Hematopoietic multipotent progenitor cell treated with erythropoietin and hydrocortisone succinate and interleukin-3 and kit ligand, for 17 days (in vitro differentiated cells): Measurements from ENCODE around the gene SIAH3.
"Not testable (repeated sequence)": the region's sequence is repeated elsewhere in the genome, so short reads cannot be mapped to it uniquely, and the experiment has no call there.

ENCODE experiments used
- DNase-seq: peaks from one replicate; pipeline ENCODE4 v3.0.0-alpha.2; 2015; ENCODE audit warnings: low spot score

SIAH3 gene

DNA sequence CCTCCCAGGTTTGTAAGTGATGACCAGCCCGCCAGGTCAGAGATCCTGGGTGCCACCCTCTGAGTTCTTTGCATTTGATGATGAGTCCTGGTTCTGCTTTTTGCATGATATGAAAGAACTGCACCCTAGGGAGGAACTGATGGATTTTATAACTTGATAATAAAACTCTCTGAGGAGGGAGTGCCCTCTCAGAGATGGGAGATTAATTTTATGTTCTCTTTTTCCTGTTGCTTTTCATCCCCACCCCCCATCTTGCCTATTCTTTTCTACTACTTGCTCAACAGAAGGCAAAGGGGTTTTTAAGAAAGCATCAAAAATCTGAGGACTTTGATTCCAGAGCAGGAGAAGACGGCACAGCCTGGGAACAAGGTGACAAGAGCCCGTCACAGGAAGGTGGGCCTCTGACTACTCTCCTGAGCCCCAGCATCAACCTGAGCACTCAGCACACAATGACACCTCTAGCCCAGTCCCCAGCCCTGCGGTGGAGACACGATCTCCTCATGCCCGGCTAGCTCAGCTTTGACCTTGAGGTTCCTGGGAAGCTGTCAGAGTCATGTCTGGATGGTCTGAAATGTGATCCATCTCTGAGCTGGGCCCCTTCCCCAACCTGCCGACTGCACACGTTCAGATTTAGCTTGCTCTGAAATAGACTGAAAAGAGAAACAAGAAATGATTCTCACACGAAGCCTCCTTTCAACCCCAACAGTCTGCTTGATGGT, 69.1 kb downstream of the SIAH3 start:
- no peak for DNase-seq

DNA sequence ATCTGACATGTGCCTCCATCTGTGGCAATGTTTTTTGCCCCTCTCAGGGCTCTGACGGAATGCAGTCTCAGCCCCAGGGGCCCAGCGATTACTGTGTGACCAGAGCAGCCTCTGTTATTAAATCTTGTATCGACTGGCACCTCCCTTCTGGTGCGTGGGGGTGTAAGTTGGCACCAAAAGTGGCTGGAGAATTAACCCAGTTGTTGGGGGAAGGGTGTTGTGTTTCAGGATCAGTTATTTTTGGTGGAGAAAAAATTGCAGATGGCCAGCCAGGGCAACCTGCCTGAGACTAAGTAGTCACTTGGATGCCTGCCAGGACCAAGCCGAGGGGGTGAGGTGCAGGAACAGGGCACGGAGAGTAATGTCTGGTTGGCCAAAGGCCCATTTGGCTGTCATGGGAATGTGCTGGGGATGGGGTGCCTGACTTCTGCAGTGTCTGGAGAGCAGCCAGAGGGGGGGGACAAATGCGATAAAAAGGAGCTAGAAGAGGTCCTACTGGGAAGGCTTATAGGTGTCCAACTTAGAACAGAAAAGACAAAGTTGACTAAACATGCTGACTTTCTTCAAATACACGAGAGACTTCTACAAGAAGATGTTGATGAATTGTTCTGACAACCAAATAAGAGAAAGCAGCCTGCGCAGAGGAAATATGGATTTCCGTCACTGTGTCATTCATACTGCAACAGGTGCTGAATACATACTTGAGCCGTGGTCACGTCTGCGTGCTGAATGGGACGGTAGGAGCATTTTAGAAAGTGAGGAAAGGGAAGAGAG, 69.8 kb downstream of the SIAH3 start:
- no peak for DNase-seq

DNA sequence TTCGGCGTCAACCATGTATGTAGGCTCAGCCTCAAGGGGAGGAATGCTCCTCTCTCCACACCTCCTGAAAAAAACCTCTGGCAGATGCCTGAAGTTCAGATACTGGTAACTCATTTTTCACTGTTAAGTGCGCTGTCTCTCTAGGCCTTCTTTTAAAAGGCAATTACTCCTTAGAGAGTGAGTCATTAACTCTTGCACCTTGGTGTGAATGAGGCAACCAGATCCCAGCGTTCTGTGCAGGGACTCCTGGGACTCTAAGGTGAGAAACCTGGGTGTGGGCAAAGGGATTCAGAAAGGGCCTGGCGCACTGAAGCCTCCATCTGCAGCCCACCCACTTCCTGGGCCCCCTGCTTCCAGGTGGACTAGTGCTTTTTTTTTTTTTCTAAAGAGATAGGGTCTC, 71.7 kb downstream of the SIAH3 start:
- no peak for DNase-seq

DNA sequence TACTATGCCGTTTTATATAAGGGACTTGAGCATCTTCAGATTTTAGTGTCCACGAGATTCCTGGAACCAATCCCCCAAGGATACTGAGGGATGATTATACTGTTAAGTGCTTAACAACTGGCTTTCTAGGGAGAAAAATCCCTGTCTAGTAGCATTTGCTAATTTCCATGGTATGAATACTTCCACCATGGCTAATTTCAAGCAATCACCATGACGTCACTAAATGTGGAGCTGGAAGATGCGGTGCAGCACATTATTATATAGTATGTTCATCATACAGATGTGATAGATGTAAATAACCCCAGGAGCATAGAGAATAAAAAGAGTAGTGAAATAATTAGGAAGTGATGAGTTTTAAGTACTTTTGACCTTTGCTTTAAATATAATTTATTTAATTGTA, 72.7 kb downstream of the SIAH3 start:
- no peak for DNase-seq

- no peak for DNase-seq
These were observed 74.8 kb downstream of the SIAH3 start for GRCh38 chr13:45776748-45777147.

DNA sequence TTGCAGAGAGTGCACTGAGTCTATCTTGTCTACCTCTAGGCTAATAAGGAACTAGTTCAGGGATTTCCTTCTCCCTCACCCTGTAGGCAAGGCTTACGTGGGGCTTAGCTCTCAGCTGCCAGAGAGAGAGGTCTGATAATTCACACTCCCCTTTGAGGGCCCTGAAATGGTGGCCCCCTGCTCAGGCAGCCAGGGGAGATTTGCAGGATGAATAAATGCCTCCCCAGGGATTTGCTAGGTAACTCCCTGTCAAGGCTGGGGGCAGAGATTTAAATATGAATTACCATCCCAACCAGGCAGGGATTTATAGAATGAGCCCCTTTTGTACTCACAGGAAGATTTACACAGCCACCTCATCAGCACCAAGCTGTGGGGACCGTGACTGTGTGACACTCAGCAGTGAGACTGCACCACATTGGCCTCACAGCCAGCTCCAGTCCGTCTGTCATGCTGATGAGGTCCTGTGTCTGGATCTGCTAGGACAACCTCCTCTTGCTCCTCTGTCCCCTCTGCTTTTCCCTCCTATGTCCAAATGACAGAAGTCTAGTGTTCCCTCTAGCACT, 76.1 kb downstream of the SIAH3 start:
- no peak for DNase-seq

DNA sequence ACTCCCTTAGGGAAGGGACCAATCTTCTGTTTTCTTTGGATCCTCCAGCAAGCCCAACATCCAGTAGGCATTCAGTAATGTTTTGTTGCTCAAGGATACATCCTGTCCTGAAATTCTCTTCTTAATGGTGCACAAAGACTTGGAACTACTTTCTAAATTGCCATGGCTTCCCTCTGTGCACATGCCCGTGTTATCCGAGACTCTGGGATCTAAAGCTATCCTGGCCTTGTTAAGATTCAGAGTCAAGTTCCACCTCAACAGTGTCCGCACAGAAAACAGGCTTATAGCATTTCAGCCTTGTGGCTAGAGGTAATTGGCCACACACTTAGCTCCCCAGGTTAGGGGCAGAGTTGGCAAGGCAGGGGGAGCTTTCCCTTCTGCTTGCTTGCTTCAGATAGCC, 77.6 kb downstream of the SIAH3 start:
- DNase-seq, result no peak

DNA sequence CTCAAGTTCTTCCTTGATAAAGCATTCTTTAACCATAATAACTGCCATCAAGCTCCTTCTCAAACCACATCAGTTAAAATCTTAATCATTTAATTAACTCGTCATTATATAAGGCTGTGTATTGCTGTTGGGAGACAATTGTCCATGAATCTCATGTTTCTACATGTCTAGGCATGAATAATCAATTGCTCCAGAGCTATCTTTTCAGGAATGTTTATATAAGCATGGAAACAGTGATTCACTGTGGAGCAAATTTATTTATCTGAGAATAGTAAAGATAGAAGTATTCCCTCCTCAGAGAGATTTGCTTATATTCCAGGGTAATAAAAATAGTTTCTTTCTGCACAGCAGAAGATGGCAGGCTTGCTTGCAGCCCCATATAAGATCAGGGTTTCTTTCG, 78.3 kb downstream of the SIAH3 start:
- no peak for DNase-seq

DNA sequence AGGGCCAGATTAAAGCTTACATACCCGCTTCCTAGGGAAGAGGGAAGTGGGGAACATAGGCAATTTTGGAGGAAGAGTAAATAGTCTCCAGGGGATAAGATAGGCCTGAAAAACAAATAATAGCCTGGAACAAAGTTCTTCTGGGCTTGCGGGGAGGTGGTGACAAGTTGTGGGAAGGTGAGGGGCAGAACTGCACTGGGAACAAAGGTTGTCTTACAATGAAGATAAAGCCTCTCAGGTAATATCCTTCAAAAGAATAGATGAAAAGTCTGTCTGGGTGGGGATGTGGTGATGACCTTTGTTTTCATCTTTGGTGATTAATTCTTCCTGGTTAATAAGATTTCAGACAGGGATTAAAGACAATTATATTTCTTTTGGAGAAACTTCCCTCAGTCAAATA, 80.7 kb downstream of the SIAH3 start:
- no peak for DNase-seq

- DNase-seq, result no peak
These were observed 82.7 kb downstream of the SIAH3 start for GRCh38 chr13:45768656-45769479.

GRCh38 chr13:45765464-45765863, 86.1 kb downstream of the SIAH3 start:
- no peak for DNase-seq

DNA sequence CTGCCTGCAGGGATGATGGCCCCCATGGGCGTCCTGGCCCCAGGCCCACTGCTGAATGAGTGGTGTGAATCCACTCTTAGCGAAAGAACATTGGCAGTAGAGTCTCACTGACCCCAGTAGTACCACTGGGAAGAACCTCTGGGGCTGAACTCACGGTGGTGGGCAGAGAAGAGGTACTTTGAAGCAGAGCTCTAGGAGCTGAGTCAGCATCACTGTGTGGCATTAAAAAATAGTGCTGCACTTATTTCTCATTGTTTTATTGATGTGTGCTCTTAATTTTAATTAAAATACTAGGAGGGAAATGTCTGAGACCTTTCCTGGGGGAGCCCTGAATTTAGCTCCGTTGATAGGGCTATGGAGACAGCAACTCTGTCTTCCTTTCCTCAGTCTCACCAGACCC, 88.1 kb downstream of the SIAH3 start:
- no peak for DNase-seq

- not testable (repeated sequence) for DNase-seq
These were observed 94.0 kb downstream of the SIAH3 start for GRCh38 chr13:45757589-45757988.

GRCh38 chr13:45756498-45756897, 95.1 kb downstream of the SIAH3 start:
- DNase-seq, result not testable (repeated sequence)

GRCh38 chr13:45752510-45752909, 99.0 kb downstream of the SIAH3 start:
- DNase-seq, result no peak

DNA sequence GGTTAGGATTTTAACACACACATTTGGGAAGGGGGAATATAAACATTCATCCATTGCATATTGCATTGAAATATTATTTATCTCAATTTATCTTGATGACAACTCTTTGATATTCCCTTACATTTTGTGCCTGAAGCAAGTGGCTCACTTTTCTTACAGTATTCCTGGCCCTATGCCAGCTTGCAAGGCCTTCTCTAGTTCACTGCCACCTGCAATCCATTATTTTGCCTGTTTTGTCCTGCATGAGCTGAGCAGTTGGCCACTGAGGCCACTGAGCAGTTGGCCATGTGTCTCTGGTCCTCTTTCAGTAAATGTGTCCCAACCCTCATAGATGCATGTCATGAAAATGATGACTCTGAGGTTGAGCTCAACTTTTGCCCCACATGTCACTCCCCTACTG, 99.7 kb downstream of the SIAH3 start:
- no peak for DNase-seq

GRCh38 chr13:45750566-45750965, 101.0 kb downstream of the SIAH3 start:
- DNase-seq, result no peak

DNA sequence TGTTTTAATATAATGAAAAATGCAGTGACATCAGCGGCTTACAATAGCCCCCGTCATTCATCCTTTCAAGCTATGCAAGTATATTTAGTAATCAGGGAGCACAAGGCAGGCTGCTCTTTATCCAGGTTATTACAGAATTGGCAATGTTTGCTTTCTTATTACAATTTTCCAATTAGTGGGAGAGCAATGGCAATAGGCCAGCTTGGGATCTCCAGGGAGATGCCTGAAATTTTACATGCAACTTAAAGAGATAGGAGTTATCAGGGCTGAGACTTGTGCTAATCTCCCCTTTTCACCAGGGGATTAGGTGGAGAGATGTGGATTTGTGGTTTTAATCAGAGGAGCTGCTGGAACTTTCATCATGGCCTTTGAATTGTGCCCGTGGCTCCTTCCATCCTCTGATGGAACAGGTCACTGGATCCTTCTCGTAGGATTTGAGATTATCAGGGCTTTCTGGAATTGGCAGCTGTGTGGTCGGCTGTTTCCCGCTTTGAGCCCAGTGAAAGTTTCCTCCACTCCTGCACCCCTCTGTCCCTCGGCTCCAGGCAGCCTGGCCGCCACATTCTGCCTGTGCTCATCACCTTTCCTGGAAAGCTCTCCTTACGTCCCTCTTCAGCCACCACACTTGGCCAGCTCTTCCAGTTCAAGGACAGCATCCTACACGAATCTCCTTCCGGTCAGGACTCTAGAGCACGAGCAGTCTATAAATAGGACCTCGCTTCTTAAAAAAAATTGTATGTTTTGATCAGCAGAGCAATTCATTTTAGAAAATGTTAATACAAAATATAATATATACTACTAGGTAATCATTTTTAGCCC, 102.4 kb downstream of the SIAH3 start:
- DNase-seq, result no peak

- DNase-seq, result no peak
These were observed 104.5 kb downstream of the SIAH3 start for GRCh38 chr13:45747071-45747470.

DNA sequence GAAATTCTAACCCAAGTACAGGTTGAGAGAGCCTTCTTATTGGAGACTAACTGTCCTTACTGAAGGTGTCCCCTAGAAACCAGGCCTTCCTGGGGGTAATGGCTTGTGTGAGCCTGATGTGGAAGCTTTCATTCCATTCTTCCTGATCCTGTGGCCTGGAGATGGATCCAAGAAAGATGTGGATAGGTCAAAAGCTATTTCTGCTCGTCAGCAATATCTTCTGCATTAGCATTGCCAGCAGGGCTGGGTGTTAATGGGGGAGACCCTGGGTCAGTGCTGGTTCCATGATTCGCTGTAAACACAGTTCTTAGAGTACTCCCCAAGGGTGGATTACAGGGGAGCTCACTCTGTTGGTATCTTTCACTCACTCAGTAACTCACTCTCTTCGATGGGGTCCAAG, 106.6 kb downstream of the SIAH3 start:
- no peak for DNase-seq

- DNase-seq, result no peak
These were observed 108.6 kb downstream of the SIAH3 start for GRCh38 chr13:45742985-45743384.

DNA sequence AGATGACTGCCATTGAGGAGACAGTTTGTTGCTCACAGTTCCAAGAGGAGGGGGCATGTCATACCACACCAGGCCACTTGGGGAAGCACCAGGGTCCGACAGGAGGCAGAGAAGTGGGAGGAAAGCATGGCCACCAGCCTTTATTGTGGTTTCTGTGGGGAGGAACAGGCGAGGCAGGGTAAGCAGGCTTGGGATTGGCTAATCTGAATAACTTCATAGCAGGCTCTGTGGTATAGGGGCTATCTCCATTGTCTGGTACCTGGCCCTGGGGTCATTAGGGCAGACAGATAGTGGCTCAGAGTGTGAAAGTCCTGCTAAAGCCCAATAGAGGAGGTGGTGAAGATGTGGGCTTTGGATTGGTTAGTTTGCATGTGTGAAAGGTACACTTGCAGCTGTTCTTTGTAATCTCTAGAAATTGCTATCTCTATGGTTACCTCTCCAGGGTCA, 114.0 kb downstream of the SIAH3 start:
- no peak for DNase-seq
